HG03354 (cell line): Measurements from ENCODE around the gene ANKMY1.

Experiments
- ATAC-seq: cut with Tn5 transposase; IDR thresholded peaks from one replicate; pipeline ENCODE4 v1.9.1; 2021; ENCODE audit warnings: mild to moderate bottlenecking; ENCODE audit not compliant: unreplicated experiment, poor library complexity, severe bottlenecking

Gene ANKMY1

GRCh38 chr2:240465268-240465764 is 92.5 kb downstream of the ANKMY1 start:
- no peak for ATAC-seq

- ATAC-seq = no peak
Observed at GRCh38 chr2:240464514-240465241, 93.1 kb downstream of the ANKMY1 start.

DNA sequence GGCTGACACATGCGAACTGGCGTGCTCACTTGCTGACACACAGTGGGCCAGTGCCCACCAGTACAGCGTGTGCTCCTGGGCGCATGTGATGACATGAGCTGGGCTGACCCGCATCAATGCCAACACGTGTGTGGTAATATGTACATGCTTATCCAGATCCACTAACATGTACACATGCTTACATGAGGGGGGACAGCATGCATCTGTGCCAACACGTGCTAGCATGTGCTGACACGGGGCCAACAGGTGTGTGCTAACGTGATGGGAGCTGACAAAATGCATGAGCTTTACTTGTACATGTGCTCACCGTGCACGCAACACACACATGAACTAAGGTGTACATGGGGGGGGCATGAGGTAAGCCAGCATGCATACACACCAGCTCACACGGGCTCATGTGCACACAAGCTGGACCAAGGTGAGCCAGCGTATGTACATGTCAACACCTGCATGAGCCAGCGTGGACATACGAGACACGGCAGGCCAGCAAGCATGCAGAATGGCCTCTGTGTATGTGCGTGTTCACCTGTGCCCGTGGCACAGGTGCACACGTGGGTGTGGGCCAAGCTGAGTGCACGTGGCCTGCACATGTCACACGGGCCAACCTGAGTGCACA is 93.8 kb downstream of the ANKMY1 start:
- no peak for ATAC-seq

DNA sequence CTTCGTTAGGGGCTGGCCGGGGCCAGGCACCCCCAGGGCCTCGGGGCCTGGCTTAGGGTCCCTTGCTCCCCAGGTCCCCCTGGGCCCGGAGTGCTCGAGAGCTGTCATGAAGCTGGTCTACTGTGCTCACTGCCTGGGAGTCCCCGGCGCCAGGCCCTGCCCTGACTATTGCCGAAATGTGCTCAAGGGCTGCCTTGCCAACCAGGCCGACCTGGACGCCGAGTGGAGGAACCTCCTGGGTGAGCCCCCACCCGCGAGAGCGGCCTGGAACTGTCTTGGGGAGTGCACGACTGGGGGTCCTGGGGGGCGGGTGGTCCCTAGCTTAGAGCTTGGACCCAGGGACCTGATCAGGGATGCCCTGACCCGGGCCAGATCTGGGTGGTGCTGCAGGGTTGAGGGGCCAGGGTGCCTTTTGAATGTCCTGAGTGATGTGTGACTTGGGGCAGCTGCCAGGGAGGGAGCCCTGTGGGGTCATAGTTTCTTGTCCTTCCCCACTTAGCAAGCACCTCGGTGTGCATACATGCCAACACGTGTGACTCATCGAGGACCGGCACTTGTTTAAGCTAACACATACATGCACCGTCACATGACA is 94.4 kb downstream of the ANKMY1 start:
- no peak for ATAC-seq

DNA sequence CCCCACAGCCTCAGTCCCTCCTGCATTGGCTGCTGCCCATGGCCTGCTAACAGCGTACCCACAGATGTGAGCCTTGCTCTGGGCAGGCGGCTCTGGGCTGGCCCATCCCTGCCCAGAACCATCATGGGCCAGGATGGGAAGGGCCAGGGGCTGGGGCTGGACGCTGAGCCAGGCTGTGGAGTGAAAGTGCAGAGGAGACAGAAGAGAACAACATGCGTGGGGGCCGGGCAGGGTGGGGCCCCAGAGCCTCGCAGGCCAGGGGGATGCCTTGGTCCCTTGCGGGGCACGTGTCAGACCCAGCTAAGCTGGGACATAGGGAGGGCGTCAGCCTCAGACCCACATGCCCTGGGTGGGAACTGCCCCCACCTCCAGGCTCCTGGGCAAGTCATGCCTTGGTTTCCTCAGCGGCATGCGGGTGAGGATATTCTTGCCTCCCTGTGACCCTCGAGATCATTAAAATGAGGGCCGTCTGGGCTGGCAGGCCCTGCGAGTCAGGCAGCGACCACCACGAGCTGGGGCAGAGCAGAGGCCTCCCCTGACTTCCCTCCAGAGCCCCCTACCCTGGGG is 95.0 kb downstream of the ANKMY1 start:
- ATAC-seq = no peak

- ATAC-seq = no peak
Observed at GRCh38 chr2:240462073-240462706, 95.6 kb downstream of the ANKMY1 start.

DNA sequence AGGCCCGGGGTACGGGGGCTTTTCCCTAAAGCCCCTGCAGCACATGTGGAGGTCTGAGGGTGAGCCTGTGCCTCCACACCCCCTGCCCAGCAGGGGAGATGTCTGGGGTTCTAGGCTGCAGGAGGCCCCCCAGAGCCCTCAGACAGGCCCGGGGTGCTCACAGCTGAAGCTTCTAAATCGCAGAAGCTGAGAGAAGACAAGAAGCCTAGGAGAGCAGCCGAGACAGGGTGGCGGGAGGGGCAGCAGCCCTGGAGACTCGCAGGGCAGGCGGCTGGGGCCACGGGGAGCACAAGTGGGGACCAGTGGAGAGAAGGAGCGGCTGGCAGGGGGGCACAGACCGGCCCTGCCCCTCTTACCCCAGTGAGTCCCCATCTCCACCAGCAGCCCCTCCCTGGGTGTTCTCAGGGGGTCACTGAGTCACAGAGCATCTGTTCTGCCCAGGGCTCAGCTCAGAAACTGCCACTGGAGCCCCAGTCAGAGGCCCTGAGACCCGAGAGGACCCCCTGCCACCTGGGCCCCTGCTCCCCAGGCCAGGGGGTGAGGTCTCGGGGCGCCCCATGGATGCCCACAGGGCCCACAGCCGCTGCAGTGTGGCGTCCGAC is 96.2 kb downstream of the ANKMY1 start:
- no peak for ATAC-seq

- no peak for ATAC-seq
Observed at GRCh38 chr2:240460781-240461431, 96.9 kb downstream of the ANKMY1 start.

- ATAC-seq = no peak
Observed at GRCh38 chr2:240460253-240460711, 97.5 kb downstream of the ANKMY1 start.

DNA sequence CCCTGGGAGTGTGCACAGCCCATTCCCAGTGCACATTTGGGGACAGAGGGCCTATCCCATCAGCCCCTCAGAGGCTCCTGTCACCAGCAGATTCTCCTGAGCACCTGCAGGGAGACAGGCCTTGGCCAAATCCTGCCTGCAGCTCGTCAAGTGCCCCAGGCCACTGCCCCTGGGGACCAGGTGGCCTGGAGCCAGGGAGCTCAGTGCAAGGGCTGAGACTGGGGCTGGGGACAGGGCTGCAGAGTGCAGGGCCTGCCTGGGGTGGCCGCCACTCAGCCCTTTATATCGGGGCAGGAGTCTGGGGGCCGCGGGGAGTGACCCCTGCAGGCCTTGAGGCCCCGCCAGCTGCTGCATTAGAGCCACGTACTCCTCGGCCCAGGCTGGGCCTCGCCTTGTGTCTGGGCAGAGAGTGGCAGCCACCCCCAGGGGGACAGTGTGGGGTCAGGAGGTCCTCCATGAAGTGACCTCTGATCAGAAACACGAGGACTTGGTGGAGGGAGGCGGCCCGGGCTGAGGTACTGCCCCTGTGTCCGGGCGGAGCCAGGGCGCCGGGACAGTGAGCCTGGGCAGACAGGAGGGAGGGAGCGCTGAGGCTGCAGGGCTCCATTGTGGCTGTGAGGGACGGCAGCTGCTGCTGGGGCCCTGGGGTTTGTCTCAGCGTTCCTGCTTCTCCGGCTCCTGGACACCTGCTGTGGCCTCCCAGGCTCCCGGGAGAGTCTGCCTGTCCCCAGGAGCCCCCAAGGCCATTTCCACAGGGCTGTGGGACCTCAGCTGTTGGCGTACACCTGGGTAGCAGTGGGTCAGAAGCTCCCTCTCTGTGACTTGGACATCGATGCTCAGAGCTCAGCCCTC is 98.2 kb downstream of the ANKMY1 start:
- ATAC-seq = no peak

DNA sequence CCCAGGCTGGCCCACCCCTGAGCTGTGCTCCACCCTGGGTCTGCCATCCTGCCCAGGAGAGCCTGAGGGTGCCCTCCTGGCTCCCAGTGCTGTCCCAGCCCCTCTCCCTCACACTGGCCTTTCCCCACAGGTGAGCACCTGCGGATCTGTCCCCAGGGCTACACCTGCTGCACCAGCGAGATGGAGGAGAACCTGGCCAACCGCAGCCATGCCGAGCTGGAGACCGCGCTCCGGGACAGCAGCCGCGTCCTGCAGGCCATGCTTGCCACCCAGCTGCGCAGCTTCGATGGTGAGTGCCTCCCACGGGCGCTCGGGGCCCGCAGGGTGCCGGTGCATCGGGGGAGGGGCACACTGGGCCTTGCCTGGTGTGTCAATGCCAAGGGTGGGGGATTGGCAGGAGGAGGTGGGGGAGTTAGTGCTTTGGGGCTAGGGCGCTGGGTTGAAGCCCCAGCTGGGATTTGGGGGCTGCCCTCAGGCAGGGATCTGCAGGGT is 98.8 kb downstream of the ANKMY1 start:
- ATAC-seq = no peak

DNA sequence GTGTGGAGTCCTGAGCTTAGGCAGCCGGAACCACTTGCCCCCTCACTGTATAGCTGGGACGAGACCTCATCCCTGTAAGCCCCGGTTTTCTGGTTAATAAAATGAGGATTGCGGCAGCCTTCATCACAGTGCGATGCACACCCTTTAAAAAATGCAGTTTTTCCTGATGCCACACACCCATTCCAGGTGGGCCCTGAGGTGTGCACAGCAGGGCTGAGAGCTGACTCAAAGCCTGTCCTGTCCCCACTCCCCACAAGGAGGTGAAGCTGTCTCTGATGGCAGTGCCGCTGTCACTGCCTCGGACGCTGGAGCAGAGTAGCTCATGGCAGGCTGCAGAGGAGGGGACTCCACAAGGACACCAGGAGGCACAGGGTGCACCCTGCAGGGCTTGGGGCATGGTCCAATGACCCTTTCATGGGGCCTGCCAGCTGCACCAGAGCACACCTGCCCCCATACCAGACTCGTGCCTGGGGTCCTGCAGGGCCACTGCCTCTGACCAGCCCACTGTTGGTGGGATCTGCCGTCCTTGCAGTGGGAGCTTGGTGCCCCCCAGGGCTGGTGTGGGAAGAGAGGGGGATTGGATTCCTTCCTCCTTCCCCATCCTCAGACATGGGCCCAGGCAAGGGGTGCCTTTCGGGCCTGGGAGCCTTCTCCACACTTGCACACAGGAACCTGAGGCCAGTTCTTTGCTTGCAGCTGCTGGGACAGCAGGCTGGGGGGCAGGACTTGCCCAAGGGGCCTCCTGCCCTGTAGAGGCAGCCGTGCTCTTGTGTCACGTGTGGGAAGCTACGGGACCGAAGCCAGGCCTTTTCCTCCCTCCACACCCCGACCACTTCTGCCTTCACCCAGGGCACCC is 99.5 kb downstream of the ANKMY1 start:
- no peak for ATAC-seq

- ATAC-seq = no peak
Observed at GRCh38 chr2:240457223-240458043, 100.4 kb downstream of the ANKMY1 start.

- ATAC-seq = no peak
Observed at GRCh38 chr2:240456447-240457222, 101.2 kb downstream of the ANKMY1 start.

DNA sequence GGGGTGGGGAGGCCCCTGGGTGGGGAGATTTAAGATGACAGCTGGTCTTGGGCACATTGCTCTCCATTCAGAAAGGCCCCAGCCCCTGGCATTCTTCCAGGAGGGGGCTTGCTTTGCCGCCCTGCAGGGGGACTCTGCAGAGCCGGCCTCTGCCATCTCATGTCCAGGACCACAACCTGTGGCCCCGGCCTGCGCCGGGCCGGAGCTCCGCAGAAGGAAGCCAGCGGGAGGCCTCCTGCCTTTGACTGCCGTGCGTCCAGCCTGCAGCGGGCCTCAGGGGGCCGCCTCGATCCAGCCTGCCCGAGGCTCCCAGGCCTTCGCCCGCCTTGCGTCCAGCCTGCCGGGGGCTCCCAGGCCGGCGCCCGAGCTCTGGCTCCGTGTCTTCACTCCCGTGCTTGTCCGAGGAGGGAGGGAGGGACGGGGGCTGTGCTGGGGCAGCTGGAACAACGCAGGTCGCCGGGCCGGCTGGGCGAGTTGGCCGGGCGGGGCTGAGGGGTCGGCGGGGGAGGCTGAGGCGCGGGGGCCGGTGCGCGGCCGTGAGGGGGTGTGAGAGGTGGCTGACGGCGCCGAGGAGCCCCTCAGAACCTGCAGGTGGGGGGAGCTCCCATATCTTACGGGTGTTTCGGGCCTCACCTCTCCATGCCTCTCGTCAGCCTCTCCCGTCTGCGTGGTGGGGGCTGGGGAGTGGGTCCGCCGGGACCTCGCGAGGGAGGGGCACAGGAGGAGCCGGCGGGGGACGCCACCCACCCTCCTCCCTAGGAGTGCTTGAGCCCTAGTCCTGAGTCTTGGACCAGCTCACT is 101.9 kb downstream of the ANKMY1 start:
- no peak for ATAC-seq
